ENCODE results near the gene PPP1R13L.

- TF ChIP-seq ZNF623 (tag by site-specific recombination; IDR thresholded peaks at IDR 0.05) (no peak), ZNF529 (tag by site-specific recombination; IDR thresholded peaks at IDR 0.05; ENCODE audit: insufficient replicate concordance) (no peak), SP2 (tag by site-specific recombination; IDR thresholded peaks at IDR 0.05) (no peak), TRIM28 (IDR thresholded peaks at IDR 0.05; ENCODE audit: borderline replicate concordance, low read length) (no peak), ZNF121 (tag by site-specific recombination; IDR thresholded peaks at IDR 0.05) (no peak), ZNF174 (tag by site-specific recombination; IDR thresholded peaks at IDR 0.05) (no peak), ZNF133 (tag by site-specific recombination; IDR thresholded peaks at IDR 0.05) (no peak), ZNF274 (IDR thresholded peaks at IDR 0.05; ENCODE audit: low read length) (no peak), ZNF274 (tag by site-specific recombination; IDR thresholded peaks at IDR 0.05; ENCODE audit: borderline replicate concordance) (no peak), ZBTB1 (tag by site-specific recombination; IDR thresholded peaks at IDR 0.05) (no peak)
- TF ChIP-seq, protein P1, sequence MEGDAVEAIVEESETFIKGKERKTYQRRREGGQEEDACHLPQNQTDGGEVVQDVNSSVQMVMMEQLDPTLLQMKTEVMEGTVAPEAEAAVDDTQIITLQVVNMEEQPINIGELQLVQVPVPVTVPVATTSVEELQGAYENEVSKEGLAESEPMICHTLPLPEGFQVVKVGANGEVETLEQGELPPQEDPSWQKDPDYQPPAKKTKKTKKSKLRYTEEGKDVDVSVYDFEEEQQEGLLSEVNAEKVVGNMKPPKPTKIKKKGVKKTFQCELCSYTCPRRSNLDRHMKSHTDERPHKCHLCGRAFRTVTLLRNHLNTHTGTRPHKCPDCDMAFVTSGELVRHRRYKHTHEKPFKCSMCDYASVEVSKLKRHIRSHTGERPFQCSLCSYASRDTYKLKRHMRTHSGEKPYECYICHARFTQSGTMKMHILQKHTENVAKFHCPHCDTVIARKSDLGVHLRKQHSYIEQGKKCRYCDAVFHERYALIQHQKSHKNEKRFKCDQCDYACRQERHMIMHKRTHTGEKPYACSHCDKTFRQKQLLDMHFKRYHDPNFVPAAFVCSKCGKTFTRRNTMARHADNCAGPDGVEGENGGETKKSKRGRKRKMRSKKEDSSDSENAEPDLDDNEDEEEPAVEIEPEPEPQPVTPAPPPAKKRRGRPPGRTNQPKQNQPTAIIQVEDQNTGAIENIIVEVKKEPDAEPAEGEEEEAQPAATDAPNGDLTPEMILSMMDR (tag by site-specific recombination; IDR thresholded peaks at IDR 0.05) = no peak
These were observed 57.1 kb downstream of the PPP1R13L start for GRCh38 chr19:45347570-45348366.

All from HEK293 (cell line).